Smooth muscle cell (in vitro differentiated cells): ENCODE data around the gene CHN2. TPM values are rescaled to one million over a fixed set of nuclear protein-coding genes. Genes with fewer than 3 reads are reported as not detected.

ENCODE experiments used
- DNase-seq: peaks from one replicate; lab custom pipeline; 2025; ENCODE audit not compliant: unreplicated experiment; lab: John Stamatoyannopoulos, UW
- H2AFZ ChIP-seq: fragments of 200-600 bp; sonication (generic); 2 replicates; pipeline ENCODE4 v1.6.0; 2016; ENCODE audit warnings: antibody characterized with exemption, low read depth, mild to moderate bottlenecking
- H3F3A ChIP-seq: fragments of 200-600 bp; sonication (generic); 2 replicates; pipeline ENCODE4 v1.6.0; 2017; ENCODE audit warnings: antibody characterized with exemption, low read depth
- H3K27ac ChIP-seq: fragments of 200-600 bp; sonication (generic); 2 replicates; pipeline ENCODE4 v1.5.1; 2016; ENCODE audit warnings: low read depth, mild to moderate bottlenecking
- H3K27me3 ChIP-seq: fragments of 200-600 bp; sonication (generic); 2 replicates; pipeline ENCODE4 v1.6.1; 2016; ENCODE audit warnings: low read depth, mild to moderate bottlenecking
- H3K36me3 ChIP-seq: fragments of 200-600 bp; sonication (generic); 2 replicates; pipeline ENCODE4 v1.5.1; 2016; ENCODE audit warnings: low read depth
- H3K4me1 ChIP-seq: fragments of 200-600 bp; sonication (generic); 2 replicates; pipeline ENCODE4 v1.5.1; 2016; ENCODE audit warnings: low read depth
- H3K4me2 ChIP-seq: fragments of 200-600 bp; sonication (generic); 2 replicates; pipeline ENCODE4 v1.6.0; 2016; ENCODE audit warnings: mild to moderate bottlenecking
- H3K4me3 ChIP-seq: fragments of 200-600 bp; sonication (generic); 2 replicates; pipeline ENCODE4 v1.5.1; 2016; ENCODE audit warnings: mild to moderate bottlenecking
- H3K79me2 ChIP-seq: fragments of 200-600 bp; sonication (generic); 2 replicates; pipeline ENCODE4 v1.6.0; 2016; ENCODE audit warnings: low read depth, mild to moderate bottlenecking
- H3K9ac ChIP-seq: fragments of 200-600 bp; sonication (generic); 2 replicates; pipeline ENCODE4 v1.6.0; 2016; ENCODE audit warnings: low read depth
- H3K9me3 ChIP-seq: fragments of 200-600 bp; sonication (generic); replicated peaks from 2 replicates; pipeline ENCODE4 v1.5.1; 2016; ENCODE audit warnings: low read depth
- H4K20me1 ChIP-seq: fragments of 200-600 bp; sonication (generic); 2 replicates; pipeline ENCODE4 v1.6.0; 2016; ENCODE audit warnings: low read depth
- WGBS: methylation state at CpG from one replicate; pipeline ENCODE4 v1.1.7; 2016; ENCODE audit warnings: low lambda C conversion rate; 5-methylcytosine and 5-hydroxymethylcytosine counted together
- polyA plus RNA-seq: library from polyadenylated mRNA; unstranded; fragments of >200 nt; fragmentation: Nextera tagmentation; extraction: Ambion mirVana; gene quantifications from 2 replicates; pipeline ENCODE4 v1.2.1, GENCODE V29; 2016
- total RNA-seq: library from RNA; depleted of rRNA; stranded (reverse); fragments of >200 nt; gene quantifications from 2 replicates; pipeline ENCODE4 v1.2.3, GENCODE V29; 2014
- TF ChIP-seq, protein P1 (sequence below): fragments of 200-600 bp; sonication (generic); IDR thresholded peaks from 2 replicates; pipeline ENCODE4 v1.5.1; 2017; ENCODE audit warnings: borderline replicate concordance, mild to moderate bottlenecking, antibody characterized with exemption; ENCODE audit not compliant: insufficient read depth, poor library complexity, severe bottlenecking

CHN2 gene
- total and polyA plus RNA-seq, 2 experiments from 2014 or later, result 7.4 to 20.7 TPM

DNA sequence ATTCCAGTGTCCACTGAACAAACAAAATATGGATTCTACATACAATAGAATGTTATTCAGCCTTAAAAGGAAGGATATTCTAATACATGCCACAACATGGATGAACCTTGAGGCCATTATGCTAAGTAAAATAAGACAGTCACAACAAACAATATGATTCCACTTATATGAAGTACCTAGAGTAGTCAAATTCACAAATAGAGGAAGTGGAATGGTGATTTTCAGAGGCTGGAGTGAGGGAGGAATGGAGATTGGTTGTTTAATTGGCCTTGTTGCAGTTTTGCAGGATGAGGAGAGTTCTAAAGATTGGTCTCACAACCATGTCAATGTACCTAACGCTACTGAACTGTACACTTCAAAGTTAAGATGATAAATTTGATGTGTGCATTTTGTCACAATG lies 119.6 kb downstream of the CHN2 start:
- Histone ChIP-seq H3K36me3 (no peaks in the 10 kb centered on the region), H3F3A (no peaks in the 10 kb centered on the region), H4K20me1 (no peaks in the 10 kb centered on the region), H3K79me2 (no peaks in the 10 kb centered on the region), H2AFZ (no peak overlapping the region), H3K4me3 (no peak overlapping the region), H3K27me3 (peaks cover 6% of the 10 kb centered on the region), H3K9ac (no peak overlapping the region), H3K27ac (no peak overlapping the region), H3K4me1 (no peaks in the 10 kb centered on the region), H3K4me2 (no peak overlapping the region), H3K9me3 (no peaks in the 10 kb centered on the region)
- 100% methylated on average over 1 of the region's 1 CpG for WGBS
- TF ChIP-seq, protein P1, sequence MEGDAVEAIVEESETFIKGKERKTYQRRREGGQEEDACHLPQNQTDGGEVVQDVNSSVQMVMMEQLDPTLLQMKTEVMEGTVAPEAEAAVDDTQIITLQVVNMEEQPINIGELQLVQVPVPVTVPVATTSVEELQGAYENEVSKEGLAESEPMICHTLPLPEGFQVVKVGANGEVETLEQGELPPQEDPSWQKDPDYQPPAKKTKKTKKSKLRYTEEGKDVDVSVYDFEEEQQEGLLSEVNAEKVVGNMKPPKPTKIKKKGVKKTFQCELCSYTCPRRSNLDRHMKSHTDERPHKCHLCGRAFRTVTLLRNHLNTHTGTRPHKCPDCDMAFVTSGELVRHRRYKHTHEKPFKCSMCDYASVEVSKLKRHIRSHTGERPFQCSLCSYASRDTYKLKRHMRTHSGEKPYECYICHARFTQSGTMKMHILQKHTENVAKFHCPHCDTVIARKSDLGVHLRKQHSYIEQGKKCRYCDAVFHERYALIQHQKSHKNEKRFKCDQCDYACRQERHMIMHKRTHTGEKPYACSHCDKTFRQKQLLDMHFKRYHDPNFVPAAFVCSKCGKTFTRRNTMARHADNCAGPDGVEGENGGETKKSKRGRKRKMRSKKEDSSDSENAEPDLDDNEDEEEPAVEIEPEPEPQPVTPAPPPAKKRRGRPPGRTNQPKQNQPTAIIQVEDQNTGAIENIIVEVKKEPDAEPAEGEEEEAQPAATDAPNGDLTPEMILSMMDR, result no peak
- no peak for DNase-seq

DNA sequence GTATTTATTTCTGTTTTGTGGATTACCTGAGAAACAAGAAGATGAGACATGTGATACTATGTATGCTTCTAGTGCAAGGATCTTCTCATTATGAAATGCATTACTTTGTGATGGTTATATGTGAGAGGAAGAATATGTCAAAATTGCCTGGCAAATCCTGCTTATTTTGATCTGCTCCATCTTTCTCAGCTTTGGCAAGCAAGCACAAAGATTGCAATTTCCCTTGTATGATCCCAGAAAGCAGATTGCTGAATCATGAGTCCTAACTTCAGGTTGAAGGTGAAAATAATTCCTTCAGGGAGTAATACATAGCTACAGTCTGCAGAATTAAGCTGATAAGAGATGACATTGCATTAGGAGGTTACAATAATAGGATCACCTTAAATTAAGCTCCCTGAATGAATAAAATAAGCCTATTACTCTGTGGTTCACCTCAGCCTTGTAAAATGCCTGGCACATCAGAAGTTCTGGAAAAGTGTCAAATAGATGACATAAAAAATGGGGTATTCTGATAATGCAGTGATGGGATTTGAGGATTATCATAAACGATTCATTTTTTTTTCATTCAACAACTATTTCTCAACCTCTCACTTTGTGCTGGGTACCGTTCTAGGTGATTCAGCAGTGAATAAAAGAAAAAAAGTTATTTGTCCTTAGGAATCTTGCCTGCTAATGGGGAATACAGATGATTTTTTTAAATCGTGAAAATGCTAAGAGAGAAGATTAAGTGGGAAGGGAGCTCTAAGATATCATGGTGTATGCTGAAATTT lies 120.7 kb downstream of the CHN2 start:
- H3K4me2 ChIP-seq, result no peak overlapping the region
- no peak overlapping the region for H3K4me3 ChIP-seq
- H3K27ac ChIP-seq, result no peak overlapping the region
- no peaks in the 10 kb centered on the region for H3K36me3 ChIP-seq
- H3K9ac ChIP-seq, result no peak overlapping the region
- H3K27me3 ChIP-seq, result peaks cover 6% of the 10 kb centered on the region
- no peaks in the 10 kb centered on the region for H3K79me2 ChIP-seq
- H4K20me1 ChIP-seq, result no peaks in the 10 kb centered on the region
- H3K4me1 ChIP-seq, result no peaks in the 10 kb centered on the region
- 88% methylated on average over 3 of the region's 3 CpGs for WGBS
- no peaks in the 10 kb centered on the region for H3F3A ChIP-seq
- H3K9me3 ChIP-seq, result no peaks in the 10 kb centered on the region
- no peak for DNase-seq
- no peak overlapping the region for H2AFZ ChIP-seq
- TF ChIP-seq, protein P1, result no peak

DNA sequence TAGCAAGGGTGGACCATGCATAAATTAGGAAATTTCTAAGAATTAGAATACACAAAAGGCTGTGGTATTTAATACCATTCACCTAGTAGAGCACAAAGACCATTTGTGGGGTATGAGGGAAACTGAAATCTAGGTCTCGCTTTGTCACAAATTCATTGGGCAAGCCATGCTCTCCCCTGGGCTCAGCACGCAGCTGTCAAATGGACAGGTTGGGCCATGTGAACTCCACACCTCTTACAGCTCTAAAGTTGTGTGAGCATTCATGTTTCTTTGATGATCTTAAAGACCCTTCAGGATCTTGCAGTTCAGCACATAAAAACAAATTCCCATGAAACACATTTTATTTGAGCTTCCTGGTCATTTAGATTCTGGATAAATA lies 121.3 kb downstream of the CHN2 start:
- Histone ChIP-seq H4K20me1 (no peaks in the 10 kb centered on the region), H3K4me3 (no peak overlapping the region), H3K9me3 (no peaks in the 10 kb centered on the region), H3K79me2 (no peaks in the 10 kb centered on the region), H3K4me1 (no peaks in the 10 kb centered on the region), H3K9ac (no peak overlapping the region), H3K36me3 (no peaks in the 10 kb centered on the region), H3K27ac (no peak overlapping the region), H3F3A (no peaks in the 10 kb centered on the region), H3K27me3 (peaks cover 6% of the 10 kb centered on the region), H2AFZ (no peak overlapping the region), H3K4me2 (no peak overlapping the region)
- 98% methylated on average over 2 of the region's 2 CpGs for WGBS
- TF ChIP-seq, protein P1, result no peak
- DNase-seq, result no peak

DNA sequence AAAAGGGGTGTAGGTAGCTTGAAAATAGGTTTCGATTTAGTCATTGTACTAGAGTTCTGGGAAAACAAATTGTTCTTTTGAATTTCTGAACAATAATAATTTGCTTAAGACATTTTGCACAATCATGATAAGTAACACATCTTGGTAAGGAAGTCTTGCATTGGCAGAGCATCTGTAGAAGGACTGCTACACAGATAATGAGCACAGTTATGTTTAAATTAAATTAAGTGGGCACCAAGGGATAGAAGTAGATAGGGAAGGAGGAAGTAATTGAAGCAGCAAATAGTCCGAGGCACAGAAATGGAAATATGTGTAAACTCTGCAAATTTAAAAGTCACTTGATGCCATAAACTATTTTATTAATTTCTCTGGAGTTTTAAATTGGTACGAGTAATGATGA lies 122.4 kb downstream of the CHN2 start:
- no peak for DNase-seq

More for the DNA sequence above, 122.4 kb downstream of the CHN2 start:
- no peak overlapping the region for H2AFZ ChIP-seq
- no peak overlapping the region for H3K4me3 ChIP-seq
- no peak overlapping the region for H3K4me2 ChIP-seq
- no peaks in the 10 kb centered on the region for H3K9me3 ChIP-seq
- H3K9ac ChIP-seq, result no peak overlapping the region
- H3F3A ChIP-seq, result no peaks in the 10 kb centered on the region
- TF ChIP-seq, protein P1, result no peak
- no peaks in the 10 kb centered on the region for H3K36me3 ChIP-seq
- no peaks in the 10 kb centered on the region for H3K4me1 ChIP-seq
- H4K20me1 ChIP-seq, result no peaks in the 10 kb centered on the region
- 97% methylated on average over 3 of the region's 3 CpGs for WGBS
- peaks cover 6% of the 10 kb centered on the region for H3K27me3 ChIP-seq
- H3K79me2 ChIP-seq, result no peaks in the 10 kb centered on the region
- no peak overlapping the region for H3K27ac ChIP-seq
